B cell (primary cell): ENCODE data around the gene TMEM33. TPM values are rescaled to one million over a fixed set of nuclear protein-coding genes. Genes with fewer than 3 reads are reported as not detected.

ENCODE experiments used
- ATAC-seq: fragments of 200-7000 bp; cut with Tn5 transposase; one replicate; pipeline ENCODE4 v1.10.0; 2021; ENCODE audit warnings: low read depth, mild to moderate bottlenecking, moderate number of reproducible peaks, moderate library complexity
- CTCF ChIA-PET: fragments of 350-600 bp; sonication (Branson Sonifier 250); formaldehyde crosslinking; loops from one replicate; lab custom pipeline; 2021; ENCODE audit warnings: antibody characterized with exemption, inconsistent platforms; lab: Charles Lee
- POLR2A ChIA-PET: fragments of 350-600 bp; sonication (Branson Sonifier 250); formaldehyde crosslinking; loops from one replicate; lab custom pipeline; 2021; ENCODE audit warnings: antibody characterized with exemption; lab: Charles Lee
- DNase-seq: peaks from one replicate; pipeline ENCODE4 v3.0.0; 2013
- H2AFZ ChIP-seq: 2 replicates; pipeline ENCODE4 v1.6.1; 2012; ENCODE audit warnings: mild to moderate bottlenecking, low read depth, low read length; ENCODE audit not compliant: insufficient read depth, poor library complexity, severe bottlenecking
- H3K27ac ChIP-seq, 2 donors: 1 replicate in 1 of 2; 2 replicates in 1 of 2; pipeline ENCODE4 v1.5.1; 2012 to 2013; ENCODE audit warnings: low read length in 2 of 2, mild to moderate bottlenecking in 2 of 2, moderate library complexity in 1 of 2
- H3K27me3 ChIP-seq, 4 experiments: fragments of 200-600 bp in 1 of 4; sonication (generic) in 1 of 4; replicated peaks in 1 of 4; 1 replicate in 2 of 4; 2 replicates in 2 of 4; pipeline versions ENCODE4 v1.6.1 to v1.7.0; 2013 to 2016; ENCODE audit warnings: low read length in 3 of 4, mild to moderate bottlenecking in 2 of 4, mixed read lengths in 1 of 4, moderate library complexity in 1 of 4; ENCODE audit not compliant: insufficient read depth in 4 of 4, control insufficient read depth in 3 of 4; ENCODE audit errors: control extremely low read depth in 1 of 4
- H3K36me3 ChIP-seq, 2 experiments: replicated peaks in 1 of 2; 1 replicate in 1 of 2; 2 replicates in 1 of 2; pipeline versions ENCODE4 v1.6.1 to v1.7.1; 2013; ENCODE audit warnings: low read length in 1 of 2; ENCODE audit not compliant: insufficient read depth in 2 of 2, control insufficient read depth in 1 of 2; ENCODE audit errors: control extremely low read depth in 1 of 2, extremely low read depth in 1 of 2
- H3K4me1 ChIP-seq, 2 donors: fragments of 200-600 bp in 1 of 2; sonication (generic) in 1 of 2; 1 replicate in 1 of 2; 2 replicates in 1 of 2; pipeline versions ENCODE4 v1.5.1 to v1.6.1; 2013 to 2017; ENCODE audit warnings: low read length in 2 of 2; ENCODE audit not compliant: control insufficient read depth in 2 of 2, insufficient read depth in 2 of 2
- H3K4me2 ChIP-seq: replicated peaks from 2 replicates; pipeline ENCODE3; 2012; ENCODE audit warnings: mild to moderate bottlenecking, low read depth, low read length; ENCODE audit not compliant: poor library complexity, severe bottlenecking
- H3K4me3 ChIP-seq, 5 experiments: fragments of 200-600 bp in 1 of 5; sonication (generic) in 1 of 5; 1 replicate in 3 of 5; 2 replicates in 2 of 5; pipeline versions ENCODE4 v1.5.1 to v1.7.0; 2011 to 2016; ENCODE audit warnings: low read length in 4 of 5, mild to moderate bottlenecking in 4 of 5, low read depth in 2 of 5, control low read depth in 1 of 5, moderate library complexity in 1 of 5; ENCODE audit not compliant: insufficient read depth in 1 of 5; ENCODE audit errors: control extremely low read depth in 1 of 5, extremely low read depth in 1 of 5
- H3K79me2 ChIP-seq: fragments of 200-600 bp; sonication (generic); one replicate; pipeline ENCODE4 v1.6.0; 2016; ENCODE audit warnings: low read length; ENCODE audit not compliant: control insufficient read depth, insufficient read depth
- H3K9ac ChIP-seq: fragments of 200-600 bp; sonication (generic); 2 replicates; pipeline ENCODE4 v1.6.1; 2017; ENCODE audit warnings: mild to moderate bottlenecking, low read length, moderate library complexity
- H3K9me3 ChIP-seq, 3 donors: one replicate each; pipeline versions ENCODE4 v1.6.1 to v1.7.1; 2013; ENCODE audit warnings: low read length in 2 of 3; ENCODE audit not compliant: control insufficient read depth in 2 of 3, insufficient read depth in 1 of 3; ENCODE audit errors: control extremely low read depth in 1 of 3
- H4K20me1 ChIP-seq: 2 replicates; pipeline ENCODE4 v1.6.0; 2012; ENCODE audit warnings: mild to moderate bottlenecking, low read length; ENCODE audit not compliant: insufficient read depth, control insufficient read depth, poor library complexity, severe bottlenecking
- H3K27ac Mint-ChIP-seq: one replicate; pipeline ENCODE4 v1.8.0; 2021; ENCODE audit warnings: mixed read lengths
- H3K27me3 Mint-ChIP-seq: one replicate; pipeline ENCODE4 v1.8.0; 2021; ENCODE audit warnings: mixed read lengths
- H3K4me1 Mint-ChIP-seq: one replicate; pipeline ENCODE4 v1.8.0; 2021; ENCODE audit warnings: mixed read lengths
- H3K4me3 Mint-ChIP-seq: one replicate; pipeline ENCODE4 v1.8.0; 2021; ENCODE audit warnings: mixed read lengths
- H3K9me3 Mint-ChIP-seq: one replicate; pipeline ENCODE4 v1.8.0; 2022; ENCODE audit warnings: mixed read lengths; ENCODE audit not compliant: insufficient read depth
- EZH2 ChIP-seq: IDR thresholded peaks from 2 replicates; pipeline ENCODE4 v1.6.1; 2012; ENCODE audit warnings: borderline replicate concordance, low read depth, mild to moderate bottlenecking, moderate library complexity, low read length; ENCODE audit not compliant: insufficient read depth, poor library complexity, severe bottlenecking
- WGBS: methylation state at CpG from one replicate; pipeline ENCODE4 v1.1.5; 2013; ENCODE audit warnings: missing lambda C conversion rate; ENCODE audit not compliant: insufficient coverage; 5-methylcytosine and 5-hydroxymethylcytosine counted together
- intact Hi-C: fragments of 100-400 bp; cut with micrococcal nuclease; formaldehyde crosslinking; loops from one replicate; pipeline ENCODE4 v1.10.0; 2022
- polyA plus RNA-seq: library from polyadenylated mRNA; depleted of rRNA; stranded (reverse); fragments of >200 nt; gene quantifications from 2 replicates; pipeline ENCODE4 v1.2.3, GENCODE V29; 2012
- total RNA-seq, 2 donors: library from RNA; stranded (reverse); fragments of 120-200 nt in 1 of 2; gene quantifications; 1 replicate in 1 of 2; 2 replicates in 1 of 2; pipeline versions ENCODE4 v1.2.3 to v1.2.4, GENCODE V29; 2013 to 2022
- TF ChIP-seq, protein P1 (sequence below): fragments of 200-600 bp; IDR thresholded peaks from one replicate; pipeline ENCODE4 v1.8.0; 2022; ENCODE audit warnings: antibody characterized with exemption, mild to moderate bottlenecking

Gene TMEM33
- total and polyA plus RNA-seq, 2 donors (not counting 1 experiment from before 2014, with no cell fraction given) = 10.5 to 39.2 TPM

DNA sequence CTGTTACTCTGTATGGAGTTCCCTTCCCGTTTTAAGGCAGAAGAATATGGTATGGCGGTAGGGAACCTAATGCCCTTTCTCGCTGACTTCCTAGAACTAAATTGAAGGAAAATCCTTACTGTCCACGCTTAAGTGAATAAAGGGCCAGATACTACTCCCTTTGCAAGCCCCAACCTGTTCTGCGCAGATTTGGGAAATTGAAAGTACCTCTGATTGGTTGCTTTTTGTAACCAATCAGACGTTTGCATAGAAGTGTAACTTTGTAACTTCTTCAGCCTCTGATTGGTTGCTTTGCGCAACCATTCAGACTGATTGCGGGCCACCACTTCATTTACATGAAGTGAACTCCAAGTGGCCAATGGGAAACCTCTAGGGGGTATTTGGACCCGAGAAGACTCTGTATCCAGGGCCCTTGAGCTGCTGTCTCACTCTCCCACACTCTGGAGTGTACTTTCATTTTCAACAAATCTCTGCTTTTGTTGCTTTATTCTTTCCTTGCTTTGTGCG lies 1.2 kb upstream of the TMEM33 start:
- peaks cover 11 to 19% of the 10 kb centered on the region in 2 donors for H3K4me1 ChIP-seq
- H3K27me3 Mint-ChIP-seq = peaks cover 4% of the 10 kb centered on the region
- ChIA-PET CTCF (interaction anchor here (1.0 to 1.1 kb wide), 2 partner anchors 23 to 47 kb away, joined by 3 to 4 read pairs; no protein-coding TSS in a partner anchor), POLR2A (interaction anchor here (1.2 kb wide), 1 partner anchor 56 kb away, joined by 4 read pairs; the partner anchor contains the start of gene SLC30A9)
- H3K36me3 ChIP-seq = peaks cover 1 to 4% of the 10 kb centered on the region in 2 experiments
- H3K4me3 ChIP-seq = no peak overlapping the region
- H3K4me3 Mint-ChIP-seq = peak overlapping the region; percentile 90
- H3K27ac ChIP-seq = no peak overlapping the region
- intact Hi-C loops = no loop called here
- H3K79me2 ChIP-seq = peaks cover 31% of the 10 kb centered on the region
- peak overlapping the region; percentile 74 for H2AFZ ChIP-seq
- H3K4me2 ChIP-seq = no peak overlapping the region
- DNase-seq (no peak), ATAC-seq (no peak)
- WGBS = 97% methylated on average over 8 of the region's 10 CpGs
- peaks cover 0 to 2% (median 0%) of the 10 kb centered on the region in 4 experiments for H3K27me3 ChIP-seq
- H3K27ac Mint-ChIP-seq = peak overlapping the region; percentile 79
- H3K9me3 Mint-ChIP-seq = no peaks in the 10 kb centered on the region
- peaks cover 33% of the 10 kb centered on the region for H3K4me1 Mint-ChIP-seq
- TF ChIP-seq, protein P1, sequence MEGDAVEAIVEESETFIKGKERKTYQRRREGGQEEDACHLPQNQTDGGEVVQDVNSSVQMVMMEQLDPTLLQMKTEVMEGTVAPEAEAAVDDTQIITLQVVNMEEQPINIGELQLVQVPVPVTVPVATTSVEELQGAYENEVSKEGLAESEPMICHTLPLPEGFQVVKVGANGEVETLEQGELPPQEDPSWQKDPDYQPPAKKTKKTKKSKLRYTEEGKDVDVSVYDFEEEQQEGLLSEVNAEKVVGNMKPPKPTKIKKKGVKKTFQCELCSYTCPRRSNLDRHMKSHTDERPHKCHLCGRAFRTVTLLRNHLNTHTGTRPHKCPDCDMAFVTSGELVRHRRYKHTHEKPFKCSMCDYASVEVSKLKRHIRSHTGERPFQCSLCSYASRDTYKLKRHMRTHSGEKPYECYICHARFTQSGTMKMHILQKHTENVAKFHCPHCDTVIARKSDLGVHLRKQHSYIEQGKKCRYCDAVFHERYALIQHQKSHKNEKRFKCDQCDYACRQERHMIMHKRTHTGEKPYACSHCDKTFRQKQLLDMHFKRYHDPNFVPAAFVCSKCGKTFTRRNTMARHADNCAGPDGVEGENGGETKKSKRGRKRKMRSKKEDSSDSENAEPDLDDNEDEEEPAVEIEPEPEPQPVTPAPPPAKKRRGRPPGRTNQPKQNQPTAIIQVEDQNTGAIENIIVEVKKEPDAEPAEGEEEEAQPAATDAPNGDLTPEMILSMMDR = no peak
- no peak overlapping the region for H3K9ac ChIP-seq
- no peaks in the 10 kb centered on the region for H3K9me3 ChIP-seq
- H4K20me1 ChIP-seq = peaks cover 13% of the 10 kb centered on the region

DNA sequence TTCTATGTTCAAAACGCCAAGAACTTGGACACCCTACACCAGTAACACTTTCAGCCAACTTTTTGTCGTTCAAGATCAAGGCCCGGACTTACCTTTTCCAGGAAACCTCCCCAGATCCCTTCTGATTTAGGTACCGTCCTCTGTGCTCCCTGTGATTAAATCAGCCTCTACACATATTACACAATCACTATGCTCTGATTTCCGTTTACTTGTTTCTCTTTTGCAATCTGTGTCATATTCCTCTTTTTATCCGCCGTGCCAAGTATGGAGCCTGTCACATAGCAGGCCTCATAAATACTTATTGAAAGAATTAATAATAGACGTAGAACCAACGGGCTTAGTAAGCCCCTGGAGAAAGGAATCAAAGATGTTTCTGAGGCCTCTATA lies 722 bp upstream of the TMEM33 start:
- POLR2A ChIA-PET = interaction anchor here (1.2 kb wide), 1 partner anchor 56 kb away, joined by 4 read pairs; the partner anchor contains the start of gene SLC30A9
- intact Hi-C loops = no loop called here
- Histone ChIP-seq H3K27ac (peak overlapping the region in 1 of 2 donors; percentile 79), H3K79me2 (peaks cover 36% of the 10 kb centered on the region), H3K27me3 (peaks cover 0 to 2% (median 0%) of the 10 kb centered on the region in 4 experiments), H3K9ac (peak overlapping the region; percentile 92), H3K9me3 (no peaks in the 10 kb centered on the region), H3K36me3 (peaks cover 5 to 8% of the 10 kb centered on the region in 2 experiments), H4K20me1 (peaks cover 17% of the 10 kb centered on the region), H3K4me3 (peak overlapping the region; percentile 66 to 99 (median 85)), H3K4me2 (peak overlapping the region; percentile 87), H3K4me1 (peaks cover 11 to 19% of the 10 kb centered on the region in 2 donors), H2AFZ (peak overlapping the region; percentile 74)
- peak overlapping the region; percentile 90 for H3K4me3 Mint-ChIP-seq
- H3K27me3 Mint-ChIP-seq = peaks cover under 1% of the 10 kb centered on the region
- ATAC-seq (no peak), DNase-seq (no peak)
- CTCF ChIA-PET = interaction anchor here (1.0 to 1.1 kb wide), 3 partner anchors 23 to 47 kb away, joined by 3 to 4 read pairs (median 3); no protein-coding TSS in a partner anchor
- 96% methylated on average over 4 of the region's 9 CpGs for WGBS
- no peaks in the 10 kb centered on the region for H3K9me3 Mint-ChIP-seq
- no peak for TF ChIP-seq EZH2
- TF ChIP-seq, protein P1 = no peak
- H3K27ac Mint-ChIP-seq = peak overlapping the region; percentile 79
- H3K4me1 Mint-ChIP-seq = peaks cover 33% of the 10 kb centered on the region
